Measurements from ENCODE around the gene MED28.
"Not testable (repeated sequence)": the region's sequence is repeated elsewhere in the genome, so short reads cannot be mapped to it uniquely, and the experiment has no call there.

MED28 gene

GRCh38 chr4:17619416-17620105 lies 5.1 kb downstream of the MED28 start:
- no peak for DNase-seq

GRCh38 chr4:17623451-17624001 lies 9.1 kb downstream of the MED28 start:
- DNase-seq: no peak

- DNase-seq: no peak
Observed at GRCh38 chr4:17624821-17625220, 10.4 kb downstream of the MED28 start.

- DNase-seq: no peak
Observed at GRCh38 chr4:17630228-17630627, 15.8 kb downstream of the MED28 start.

- no peak for DNase-seq
Observed at GRCh38 chr4:17633600-17633999, 19.2 kb downstream of the MED28 start.

GRCh38 chr4:17635056-17635455 lies 20.6 kb downstream of the MED28 start:
- DNase-seq: no peak

- DNase-seq: no peak
Observed at GRCh38 chr4:17636341-17636695, 21.9 kb downstream of the MED28 start.

GRCh38 chr4:17636696-17637622 lies 22.5 kb downstream of the MED28 start:
- peak; percentile 76 for DNase-seq

- no peak for DNase-seq
Observed at GRCh38 chr4:17639136-17639535, 24.7 kb downstream of the MED28 start.

- no peak for DNase-seq
Observed at GRCh38 chr4:17642398-17642783, 27.9 kb downstream of the MED28 start.

GRCh38 chr4:17646693-17647092 lies 32.3 kb downstream of the MED28 start:
- no peak for DNase-seq

- no peak for DNase-seq
Observed at GRCh38 chr4:17647176-17647806, 32.9 kb downstream of the MED28 start.

- no peak for DNase-seq
Observed at GRCh38 chr4:17647927-17648326, 33.5 kb downstream of the MED28 start.

GRCh38 chr4:17650406-17650805 lies 36.0 kb downstream of the MED28 start:
- DNase-seq: no peak

- DNase-seq: no peak
Observed at GRCh38 chr4:17654701-17655100, 40.3 kb downstream of the MED28 start.

GRCh38 chr4:17657090-17657489 lies 42.6 kb downstream of the MED28 start:
- no peak for DNase-seq

- DNase-seq: no peak
Observed at GRCh38 chr4:17657849-17658248, 43.4 kb downstream of the MED28 start.

GRCh38 chr4:17659196-17659595 lies 44.8 kb downstream of the MED28 start:
- DNase-seq: not testable (repeated sequence)

- DNase-seq: no peak
Observed at GRCh38 chr4:17662694-17663093, 48.3 kb downstream of the MED28 start.

- no peak for DNase-seq
Observed at GRCh38 chr4:17664755-17665154, 50.3 kb downstream of the MED28 start.

GRCh38 chr4:17665346-17665745 lies 50.9 kb downstream of the MED28 start:
- no peak for DNase-seq

GRCh38 chr4:17665852-17666251 lies 51.4 kb downstream of the MED28 start:
- DNase-seq: no peak

- DNase-seq: no peak
Observed at GRCh38 chr4:17667253-17667652, 52.8 kb downstream of the MED28 start.

Measured in activated CD4-positive, CD25-positive, alpha-beta regulatory T cell treated with anti-CD3 and anti-CD28 coated beads, Interleukin-2, amount 50 U/mL, for 72 hours (primary cell).